ENCODE results near the gene SOX15. TPM values are rescaled to one million over a fixed set of nuclear protein-coding genes. Genes with fewer than 3 reads are reported as not detected.
"Not testable (repeated sequence)": the region's sequence is repeated elsewhere in the genome, so short reads cannot be mapped to it uniquely, and the experiment has no call there.

The SOX15 gene
- total RNA-seq, 4 donors from 2014 or later = 61.9 to 106 (median 77.8) TPM

DNA sequence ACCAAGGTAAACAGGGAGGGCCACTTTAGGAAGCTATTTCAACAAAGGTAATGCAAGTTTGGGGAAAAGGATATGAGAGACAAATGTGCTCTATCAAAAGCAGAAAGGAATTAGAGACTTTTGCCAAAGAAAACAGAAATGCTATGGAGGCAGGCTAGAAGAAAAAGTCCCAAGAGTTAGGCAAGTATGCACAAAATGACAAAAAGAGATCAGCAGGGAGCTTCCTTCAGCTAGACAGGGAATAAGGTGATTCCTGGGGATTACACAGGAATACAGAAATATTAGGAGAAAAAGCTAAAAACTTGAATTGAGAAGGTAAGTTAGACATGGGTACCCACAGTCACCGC is 22.4 kb upstream of the SOX15 start:
- intact Hi-C loops (cut with DNase I; ENCODE audit: low total_unique reads) = no loop called here
- no peak for DNase-seq (ENCODE audit: low spot score in 2 of 2)
- 95 to 97% methylated on average over 1 of the region's 1 CpG for WGBS, 2 donors

DNA sequence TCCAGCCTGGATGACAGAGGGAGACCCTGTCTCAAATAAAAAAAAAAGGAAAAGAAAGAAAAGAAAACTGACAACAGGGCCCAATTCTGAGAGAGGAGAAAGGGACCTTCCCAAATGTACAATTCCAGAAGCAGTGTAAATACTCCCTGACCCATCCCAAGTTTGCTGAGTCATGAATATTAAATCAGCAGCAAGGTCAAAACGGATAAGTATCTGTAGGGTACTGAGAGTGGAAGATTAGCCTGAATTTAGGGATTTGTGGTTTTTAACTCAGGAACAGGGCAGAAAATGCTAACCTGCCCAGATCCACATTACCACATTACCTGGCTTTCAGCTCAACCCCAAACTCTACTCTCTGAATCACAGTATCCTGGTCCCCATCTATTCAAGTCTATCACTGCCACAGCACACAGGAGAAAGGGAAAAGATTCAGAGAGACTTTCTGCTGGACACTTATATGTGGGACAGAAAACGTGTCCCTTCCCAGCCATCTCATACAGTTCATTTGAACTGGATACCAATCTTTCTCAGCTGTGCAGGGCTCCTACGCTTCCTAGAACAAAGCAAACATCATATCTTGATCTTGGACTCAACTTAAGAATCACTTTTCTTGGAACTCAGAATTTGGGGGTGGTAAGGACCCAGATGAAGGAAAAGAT is 21.9 kb upstream of the SOX15 start:
- DNase-seq (ENCODE audit: low spot score in 2 of 2) = no peak
- TF ChIP-seq, protein P1, sequence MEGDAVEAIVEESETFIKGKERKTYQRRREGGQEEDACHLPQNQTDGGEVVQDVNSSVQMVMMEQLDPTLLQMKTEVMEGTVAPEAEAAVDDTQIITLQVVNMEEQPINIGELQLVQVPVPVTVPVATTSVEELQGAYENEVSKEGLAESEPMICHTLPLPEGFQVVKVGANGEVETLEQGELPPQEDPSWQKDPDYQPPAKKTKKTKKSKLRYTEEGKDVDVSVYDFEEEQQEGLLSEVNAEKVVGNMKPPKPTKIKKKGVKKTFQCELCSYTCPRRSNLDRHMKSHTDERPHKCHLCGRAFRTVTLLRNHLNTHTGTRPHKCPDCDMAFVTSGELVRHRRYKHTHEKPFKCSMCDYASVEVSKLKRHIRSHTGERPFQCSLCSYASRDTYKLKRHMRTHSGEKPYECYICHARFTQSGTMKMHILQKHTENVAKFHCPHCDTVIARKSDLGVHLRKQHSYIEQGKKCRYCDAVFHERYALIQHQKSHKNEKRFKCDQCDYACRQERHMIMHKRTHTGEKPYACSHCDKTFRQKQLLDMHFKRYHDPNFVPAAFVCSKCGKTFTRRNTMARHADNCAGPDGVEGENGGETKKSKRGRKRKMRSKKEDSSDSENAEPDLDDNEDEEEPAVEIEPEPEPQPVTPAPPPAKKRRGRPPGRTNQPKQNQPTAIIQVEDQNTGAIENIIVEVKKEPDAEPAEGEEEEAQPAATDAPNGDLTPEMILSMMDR (IDR thresholded peaks at IDR 0.05) = no peak
- no peak for TF ChIP-seq POLR2A (IDR thresholded peaks at IDR 0.05)
- no peak overlapping the region for H3K4me3 ChIP-seq (ENCODE audit: low read depth, poor library complexity, severe bottlenecking)
- intact Hi-C loops (cut with DNase I; ENCODE audit: low total_unique reads) = no loop called here
- 60 to 64% methylated on average over 3 of the region's 3 CpGs for WGBS, 2 donors

More for the DNA sequence above, 22.4 kb upstream of the SOX15 start:
- TF ChIP-seq, protein P1 (IDR thresholded peaks at IDR 0.05) = no peak
- TF ChIP-seq POLR2A (IDR thresholded peaks at IDR 0.05) = no peak
- no peak overlapping the region for H3K4me3 ChIP-seq (ENCODE audit: low read depth, poor library complexity, severe bottlenecking)

DNA sequence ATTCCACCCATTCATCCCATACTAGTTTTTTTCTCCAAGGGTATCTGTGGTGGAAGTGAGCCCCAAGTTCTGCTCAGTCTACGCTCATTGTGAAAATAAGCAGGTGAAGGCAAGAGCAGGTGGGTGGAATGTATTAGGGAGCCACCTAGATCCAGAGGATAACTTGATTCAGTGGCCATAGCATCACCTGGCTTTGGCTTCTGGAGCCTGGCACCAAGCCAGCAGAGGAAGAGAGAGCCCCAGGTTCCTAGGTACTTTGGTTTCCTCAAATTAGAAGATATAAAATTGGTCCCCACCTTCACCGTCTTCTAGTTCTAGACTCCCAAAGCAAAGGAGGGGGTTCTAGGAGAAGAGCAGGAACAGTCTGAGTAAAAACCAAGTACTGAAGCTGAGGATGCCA is 20.7 kb upstream of the SOX15 start:
- WGBS, 2 donors = 94 to 95% methylated on average over 2 of the region's 2 CpGs
- H3K4me3 ChIP-seq (ENCODE audit: low read depth, poor library complexity, severe bottlenecking) = no peak overlapping the region
- TF ChIP-seq POLR2A (IDR thresholded peaks at IDR 0.05) = no peak
- TF ChIP-seq, protein P1 (IDR thresholded peaks at IDR 0.05) = no peak
- intact Hi-C loops (cut with DNase I; ENCODE audit: low total_unique reads) = no loop called here
- DNase-seq (ENCODE audit: low spot score in 2 of 2) = no peak

DNA sequence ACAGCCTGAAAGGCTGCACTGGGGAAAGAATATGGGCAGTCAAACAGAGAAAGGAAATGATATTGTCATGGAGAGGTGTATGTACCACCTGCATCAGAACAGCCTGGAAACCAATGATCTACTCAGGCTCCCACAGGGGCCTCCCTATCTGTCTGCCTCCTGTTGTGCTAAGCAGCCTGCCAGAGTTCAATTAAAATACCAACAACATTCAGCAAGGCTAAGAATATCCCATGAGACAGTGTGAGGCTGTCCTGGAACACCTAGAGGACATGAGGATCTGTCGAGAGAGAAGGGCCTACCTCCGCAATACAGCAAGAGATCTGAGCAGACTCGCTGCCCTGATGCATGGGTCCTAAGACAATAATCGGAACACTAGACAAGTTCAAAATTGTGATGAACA is 16.4 kb upstream of the SOX15 start:
- 96 to 97% methylated on average over 4 of the region's 4 CpGs for WGBS, 2 donors
- TF ChIP-seq POLR2A (IDR thresholded peaks at IDR 0.05) = no peak
- TF ChIP-seq, protein P1 (IDR thresholded peaks at IDR 0.05) = no peak
- intact Hi-C loops (cut with DNase I; ENCODE audit: low total_unique reads) = no loop called here
- H3K4me3 ChIP-seq (ENCODE audit: low read depth, poor library complexity, severe bottlenecking) = no peak overlapping the region
- DNase-seq (ENCODE audit: low spot score in 2 of 2) = no peak

DNA sequence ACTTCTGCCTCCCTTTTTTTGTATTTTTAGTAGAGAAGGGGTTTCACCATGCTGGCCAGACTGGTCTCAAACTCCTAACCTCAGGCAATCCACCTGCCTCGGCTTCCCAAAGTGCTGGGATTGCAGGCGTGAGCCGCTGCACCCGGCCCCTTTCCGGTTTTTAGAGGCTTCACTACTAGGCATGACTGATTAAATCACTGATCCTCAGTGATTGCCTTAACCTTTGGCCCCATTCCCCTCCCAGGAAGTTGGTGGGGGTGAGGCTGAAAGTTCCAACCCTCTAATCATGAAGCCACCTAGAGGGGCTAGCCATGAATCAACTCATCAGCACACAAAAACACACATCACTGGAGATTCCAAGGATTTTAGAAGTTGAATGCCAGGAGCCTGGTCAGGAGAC is 7.7 kb upstream of the SOX15 start:
- H3K4me3 ChIP-seq (ENCODE audit: low read depth, poor library complexity, severe bottlenecking); DNase-seq (ENCODE audit: low spot score in 2 of 2); intact Hi-C loops (cut with DNase I; ENCODE audit: low total_unique reads): not testable (repeated sequence)
- 55 to 72% methylated on average over 5 of the region's 5 CpGs for WGBS, 2 donors

DNA sequence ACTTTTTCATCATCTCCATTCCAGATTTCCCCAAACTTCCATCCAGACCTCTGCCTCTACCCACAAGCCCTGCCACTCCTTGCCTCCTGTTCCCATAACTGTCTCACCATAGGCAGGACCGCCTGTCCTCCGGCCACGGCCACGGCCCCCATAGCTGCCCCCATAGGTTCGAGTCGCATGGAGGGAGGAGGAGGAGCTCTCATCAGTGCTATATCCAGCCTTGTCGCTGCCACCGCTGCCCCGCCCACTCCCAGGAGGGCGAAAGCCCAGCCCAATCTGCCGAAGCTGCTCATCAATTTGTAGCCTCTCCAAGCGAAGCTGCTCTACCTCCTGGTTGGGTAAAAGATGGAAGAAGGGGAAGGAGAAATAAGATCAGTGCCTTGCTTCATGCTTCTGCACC is 3.4 kb upstream of the SOX15 start:
- TF ChIP-seq POLR2A (IDR thresholded peaks at IDR 0.05) = no peak
- TF ChIP-seq, protein P1 (IDR thresholded peaks at IDR 0.05) = no peak
- intact Hi-C loops (cut with DNase I; ENCODE audit: low total_unique reads) = no loop called here
- H3K4me3 ChIP-seq (ENCODE audit: low read depth, poor library complexity, severe bottlenecking) = no peak overlapping the region
- DNase-seq (ENCODE audit: low spot score in 2 of 2) = no peak
- 72 to 85% methylated on average over 12 of the region's 12 CpGs for WGBS, 2 donors

Data from lower leg skin (tissue), 4 donors.